K562 (cell line): Measurements from ENCODE around the gene LY6G6D. TPM values are rescaled to one million over a fixed set of nuclear protein-coding genes. Genes with fewer than 3 reads are reported as not detected.
A peak's percentile ranks its signal among the peaks of the same experiment; 100 is the strongest.

Experiments
- ASH1L ChIP-seq: fragments of 450-650 bp; IDR thresholded peaks from 2 replicates; pipeline ENCODE4 v1.6.1; 2018; ENCODE audit warnings: borderline replicate concordance, mild to moderate bottlenecking, low read depth; ENCODE audit not compliant: partially characterized antibody
- CAMTA2 ChIP-seq: fragments of 250-450 bp; sonication (Bioruptor Pico); conservative IDR thresholded peaks from 2 replicates; pipeline ENCODE4 v1.5.1; 2022
- CHD4 ChIP-seq: fragments of 200-600 bp; sonication (generic); IDR thresholded peaks from 3 replicates; pipeline ENCODE4 v1.6.1; 2012; ENCODE audit warnings: low read depth, mild to moderate bottlenecking, mixed read lengths, low read length, inconsistent platforms; ENCODE audit not compliant: insufficient read depth, insufficient replicate concordance, poor library complexity, severe bottlenecking
- CREM ChIP-seq: IDR thresholded peaks from 2 replicates; pipeline ENCODE4 v1.6.1; 2014; ENCODE audit warnings: antibody characterized with exemption, low read depth
- DEAF1 ChIP-seq: fragments of 450-650 bp; formaldehyde crosslinking; IDR thresholded peaks from 2 replicates; pipeline ENCODE4 v1.4.0; 2020; ENCODE audit warnings: mild to moderate bottlenecking, moderate library complexity
- KHSRP ChIP-seq: fragments of 450-650 bp; IDR thresholded peaks from 2 replicates; pipeline ENCODE4 v1.6.1; 2017
- MAZ ChIP-seq, 2 experiments: fragments of 450-650 bp in 1 of 2; sonication (generic) in 1 of 2; formaldehyde crosslinking; IDR thresholded peaks in 1 of 2; conservative IDR thresholded peaks in 1 of 2; 2 replicates each; pipeline versions ENCODE4 v1.4.0 to v1.5.0; 2020; ENCODE audit warnings: mild to moderate bottlenecking in 1 of 2, missing genetic modification reagents in 1 of 2
- POLR2AphosphoS2 ChIP-seq: IDR thresholded peaks from 2 replicates; pipeline ENCODE4 v1.6.1; 2012; ENCODE audit warnings: low read length, improper control_type of control experiment
- SPI1 ChIP-seq: IDR thresholded peaks from 2 replicates; pipeline ENCODE4 v1.6.1; 2011; ENCODE audit warnings: low read depth, low read length, control low read depth, borderline replicate concordance
- TRIM24 ChIP-seq, 2 experiments: fragments of 450-650 bp; IDR thresholded peaks; 2 replicates each; pipeline ENCODE4 v1.6.1; 2016
- ZC3H4 ChIP-seq: sonication (generic); formaldehyde crosslinking; IDR thresholded peaks from 2 replicates; pipeline ENCODE4 v1.9.0; 2021; ENCODE audit warnings: missing genetic modification reagents, borderline replicate concordance
- ZNF3 ChIP-seq: fragments of 250-450 bp; sonication (Bioruptor Pico); IDR thresholded peaks from 2 replicates; pipeline ENCODE4 v1.5.0; 2021; ENCODE audit warnings: mild to moderate bottlenecking, moderate library complexity
- polyA plus RNA-seq, 8 experiments: library from polyadenylated mRNA; depleted of rRNA in 4 of 8; stranded (reverse) in 5 of 8; unstranded in 3 of 8; fragments of >200 nt; fragmentation: Nextera tagmentation in 2 of 8; fragmentation: Illumina TruSeq in 1 of 8; extraction: Ambion mirVana in 2 of 8; extraction: Trizol in 1 of 8; gene quantifications; 2 replicates each; pipeline versions ENCODE4 v1.2.1 to v1.2.3, GENCODE V29; 2011 to 2014; ENCODE audit warnings: inconsistent platforms in 1 of 8, missing spikeins in 1 of 8
- total RNA-seq, 7 experiments: library from RNA; depleted of rRNA in 6 of 7; stranded (reverse); fragments of >200 nt in 6 of 7; fragmentation: Illumina TruSeq in 2 of 7; extraction: Trizol in 2 of 7; gene quantifications; 2 replicates each; pipeline versions ENCODE4 v1.2.1 to v1.2.3, GENCODE V29; 2011 to 2021; ENCODE audit warnings: low replicate concordance in 1 of 7
- TF ChIP-seq, protein P1 (sequence below): sonication (generic); formaldehyde crosslinking; IDR thresholded peaks from 2 replicates; pipeline ENCODE4 v1.9.0; 2022; ENCODE audit warnings: mild to moderate bottlenecking, missing genetic modification reagents

LY6G6D gene
- total and polyA plus RNA-seq, 9 of the 15 experiments (the other 6 are each of a cell fraction or from before 2014, with no cell fraction given), result 0.30 to 0.38 TPM; not detected in 7

GRCh38 chr6:31676904-31677303 lies 38.2 kb upstream of the LY6G6D start (continued):
- peak; percentile 18 for TF ChIP-seq ASH1L
- TF ChIP-seq ZNF3 (CRISPR knock-in tag), result no peak
- TF ChIP-seq CAMTA2 (CRISPR knock-in tag), result no peak
- 0 out of 4 replicates have a peak, but pooled peaks of 1 of the 2 experiments have one; percentile 29 for TF ChIP-seq TRIM24 (IDR thresholded peaks at IDR 0.05)
- 0 out of 2 replicates have a peak, but pooled peaks have one; percentile 16 for TF ChIP-seq DEAF1 (CRISPR knock-in tag)
- no peak for TF ChIP-seq ZC3H4 (CRISPR knock-in tag)
- peak; percentile 46; the same call in 1 of the 2 replicates for TF ChIP-seq KHSRP
- TF ChIP-seq, protein P1, sequence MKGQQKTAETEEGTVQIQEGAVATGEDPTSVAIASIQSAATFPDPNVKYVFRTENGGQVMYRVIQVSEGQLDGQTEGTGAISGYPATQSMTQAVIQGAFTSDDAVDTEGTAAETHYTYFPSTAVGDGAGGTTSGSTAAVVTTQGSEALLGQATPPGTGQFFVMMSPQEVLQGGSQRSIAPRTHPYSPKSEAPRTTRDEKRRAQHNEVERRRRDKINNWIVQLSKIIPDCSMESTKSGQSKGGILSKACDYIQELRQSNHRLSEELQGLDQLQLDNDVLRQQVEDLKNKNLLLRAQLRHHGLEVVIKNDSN (CRISPR knock-in tag), result no peak
- 0 out of 4 replicates have a peak, but pooled peaks of 1 of the 2 experiments have one; percentile 27 for TF ChIP-seq MAZ (CRISPR knock-in tag; conservative IDR thresholded peaks at IDR 0.05 in 1 of 2, IDR thresholded peaks at IDR 0.05 in 1 of 2)
- no peak for TF ChIP-seq POLR2AphosphoS2
- no peak for TF ChIP-seq CHD4
- peak; percentile 42; the same call in 1 of the 2 replicates for TF ChIP-seq SPI1
- peak; percentile 94 for TF ChIP-seq CREM
